GM18873 (cell line): ENCODE results near the gene GRM7.

ENCODE experiments used
- ATAC-seq: cut with Tn5 transposase; IDR thresholded peaks from one replicate; pipeline ENCODE4 v1.9.1; 2021; ENCODE audit warnings: mild to moderate bottlenecking, moderate library complexity, moderate number of reproducible peaks; ENCODE audit not compliant: unreplicated experiment, low FRiP score

The GRM7 gene

GRCh38 chr3:7621046-7621630 is 760.2 kb downstream of the GRM7 start:
- ATAC-seq = no peak

- no peak for ATAC-seq
These were observed 760.7 kb downstream of the GRM7 start for GRCh38 chr3:7621651-7622050.

GRCh38 chr3:7625021-7625420 is 764.1 kb downstream of the GRM7 start:
- ATAC-seq = no peak

DNA sequence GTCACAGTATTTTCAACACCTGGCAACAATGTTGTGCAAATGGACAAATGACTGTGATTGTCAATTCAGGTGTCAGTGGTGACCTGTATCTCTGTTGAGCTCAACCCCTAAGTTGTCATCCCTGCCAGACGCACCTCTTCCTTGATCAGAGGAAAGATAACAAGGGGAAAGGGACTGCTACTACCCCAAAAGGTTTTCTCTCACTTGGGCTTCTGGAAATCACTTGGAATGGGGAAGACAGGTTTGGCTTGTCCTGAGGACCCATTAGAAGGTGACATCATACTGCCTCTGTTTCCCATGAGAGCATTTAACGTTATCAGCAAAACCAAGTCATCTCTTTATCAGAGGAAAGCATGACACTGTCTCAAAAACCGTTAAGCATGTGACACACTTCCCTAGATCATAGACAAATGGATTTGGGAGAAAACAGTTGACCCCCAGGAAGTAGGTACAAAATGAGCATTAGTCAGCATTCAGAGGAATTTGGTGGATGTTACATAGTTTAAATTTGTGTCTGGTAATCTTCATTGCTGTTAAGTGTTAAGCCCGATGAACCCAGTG is 769.5 kb downstream of the GRM7 start:
- ATAC-seq = no peak

DNA sequence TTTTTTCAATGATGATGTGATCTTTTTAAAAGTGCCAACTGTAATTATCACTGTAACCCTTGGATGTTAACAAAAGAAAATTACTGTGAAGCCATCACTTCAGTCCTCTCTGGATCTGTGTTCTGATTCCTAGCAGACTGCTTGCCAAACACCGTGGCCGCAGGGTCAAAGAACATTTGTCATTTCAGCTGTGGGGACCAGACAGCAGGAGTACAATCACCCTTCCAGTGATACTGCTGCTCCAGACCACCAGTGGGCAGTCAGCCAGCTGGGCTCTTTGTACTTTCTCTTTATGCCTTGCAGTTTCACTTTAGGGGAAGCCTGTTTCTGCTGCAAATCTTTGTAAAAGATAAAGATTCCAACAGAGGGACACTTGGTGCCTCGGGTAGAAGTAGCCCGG is 770.0 kb downstream of the GRM7 start:
- no peak for ATAC-seq

DNA sequence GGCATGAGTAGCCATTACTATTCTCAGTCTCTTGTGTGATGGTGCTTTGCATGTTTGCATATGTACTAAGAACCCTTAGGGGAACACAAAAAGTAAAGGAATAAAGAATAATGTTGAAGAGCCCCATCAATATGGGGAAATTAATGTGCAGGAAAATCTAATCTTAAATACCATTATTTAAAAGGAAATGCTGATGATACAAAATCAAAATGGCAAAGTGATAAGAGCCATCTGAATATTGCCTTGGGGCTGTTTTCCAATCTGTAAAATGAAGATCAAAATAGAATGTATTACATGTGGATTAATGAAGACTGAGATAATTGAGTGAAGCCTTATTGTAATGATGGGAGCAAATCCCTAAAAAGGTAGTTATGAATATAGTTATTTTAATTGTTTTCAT is 771.4 kb downstream of the GRM7 start:
- no peak for ATAC-seq

- ATAC-seq = no peak
These were observed 776.8 kb downstream of the GRM7 start for GRCh38 chr3:7637694-7638093.

GRCh38 chr3:7638103-7638502 is 777.2 kb downstream of the GRM7 start:
- ATAC-seq = no peak

DNA sequence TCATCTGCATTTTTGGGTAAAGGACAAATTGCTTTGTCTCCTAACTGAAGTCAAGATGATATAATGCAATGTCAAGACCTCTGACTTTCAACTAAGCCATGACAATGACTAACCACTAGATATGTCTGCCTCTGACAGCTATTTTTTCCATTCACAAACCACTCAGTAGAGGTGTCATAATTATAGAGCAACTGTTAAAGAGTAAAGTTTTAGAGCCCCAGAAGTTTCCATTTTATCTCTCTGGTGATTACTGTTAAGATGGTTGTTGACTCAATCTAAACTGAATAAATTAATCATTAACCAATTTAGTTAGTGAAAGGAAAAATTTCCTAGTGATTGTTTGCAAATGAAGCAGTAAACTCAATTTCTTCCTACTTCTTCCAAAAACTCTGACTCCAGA is 779.9 kb downstream of the GRM7 start:
- no peak for ATAC-seq

GRCh38 chr3:7646851-7647250 is 785.9 kb downstream of the GRM7 start:
- ATAC-seq = no peak

GRCh38 chr3:7650466-7650865 is 789.6 kb downstream of the GRM7 start:
- no peak for ATAC-seq

DNA sequence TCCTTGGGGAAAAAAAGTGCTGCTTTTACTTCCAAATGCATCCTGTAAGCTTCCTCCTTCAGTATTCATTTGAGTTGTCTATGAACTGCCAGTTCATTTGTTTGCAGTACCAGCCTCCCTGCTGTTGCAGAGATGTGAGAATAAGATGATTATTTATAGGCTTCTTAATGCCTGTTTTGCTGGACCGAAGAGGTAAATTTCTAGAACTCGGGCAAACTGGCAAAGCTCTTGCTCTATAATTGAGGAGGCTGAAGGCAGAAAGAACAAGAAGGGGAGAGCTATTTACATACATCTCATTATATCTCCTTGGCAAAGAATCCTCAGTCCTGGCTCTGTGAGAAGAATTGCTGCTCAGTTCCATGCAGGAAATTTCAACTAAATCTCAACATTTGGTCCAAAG is 790.4 kb downstream of the GRM7 start:
- ATAC-seq = no peak

DNA sequence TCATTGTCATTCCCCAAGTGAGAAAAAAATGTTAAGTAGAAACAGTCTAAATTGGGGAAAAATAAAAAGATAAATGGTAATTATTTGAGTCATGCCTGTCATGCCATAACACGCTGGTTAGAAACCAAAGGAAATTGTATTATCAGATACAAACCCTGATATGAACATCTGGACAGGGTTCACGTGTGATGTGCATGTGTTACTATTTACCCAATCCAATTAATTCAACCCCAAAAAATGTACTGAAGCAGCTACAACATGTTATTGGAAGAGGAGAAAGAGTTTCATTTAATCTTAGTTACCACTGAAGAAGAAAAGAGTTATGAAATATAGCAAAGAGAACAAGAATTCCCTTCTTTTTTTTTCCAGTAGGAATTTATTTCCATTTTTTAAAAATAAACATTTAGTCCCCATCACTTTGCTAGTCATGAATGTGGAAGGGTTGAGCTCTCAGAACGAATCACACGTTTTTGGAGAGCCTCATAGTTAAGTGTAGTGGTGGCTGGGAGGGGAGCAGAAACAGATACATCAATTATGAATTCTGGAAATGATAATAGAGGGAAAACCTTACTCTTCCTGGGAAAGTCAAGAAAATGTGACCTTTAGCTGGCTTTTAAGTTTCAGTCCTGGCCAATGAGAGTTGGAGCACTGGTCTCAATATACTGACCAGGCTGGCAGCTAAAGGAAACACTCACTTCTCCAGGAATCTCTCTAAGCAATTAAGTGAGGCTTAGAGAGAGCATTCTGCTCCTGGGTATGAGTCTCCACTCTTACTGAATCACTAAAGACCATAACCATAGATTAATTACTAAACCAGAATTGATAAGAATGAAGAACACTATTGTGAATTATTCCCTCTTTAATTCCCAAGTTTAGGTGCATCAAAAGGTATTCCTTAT is 796.5 kb downstream of the GRM7 start:
- no peak for ATAC-seq

- ATAC-seq = no peak
These were observed 797.4 kb downstream of the GRM7 start for GRCh38 chr3:7658294-7658693.

GRCh38 chr3:7659079-7659478 is 798.2 kb downstream of the GRM7 start:
- no peak for ATAC-seq

DNA sequence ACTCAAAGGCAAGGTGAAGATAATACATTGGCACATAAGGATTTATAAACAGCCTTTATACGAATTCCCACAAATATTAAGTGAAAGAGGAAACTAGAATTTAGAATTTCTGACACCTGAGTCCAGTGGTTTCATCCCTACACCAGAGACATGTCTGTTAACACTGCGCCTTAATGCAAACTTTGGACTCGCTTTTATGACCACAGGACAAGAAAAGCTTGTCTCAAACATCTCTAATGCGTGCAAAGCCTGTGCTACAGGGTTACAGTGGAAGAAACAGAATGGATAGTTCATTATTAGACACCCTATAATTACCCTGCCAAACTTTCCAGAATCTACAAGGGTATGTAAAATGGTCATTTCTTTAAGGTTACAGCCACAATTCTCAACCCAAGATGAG is 802.9 kb downstream of the GRM7 start:
- no peak for ATAC-seq

- no peak for ATAC-seq
These were observed 806.9 kb downstream of the GRM7 start for GRCh38 chr3:7667774-7668173.

DNA sequence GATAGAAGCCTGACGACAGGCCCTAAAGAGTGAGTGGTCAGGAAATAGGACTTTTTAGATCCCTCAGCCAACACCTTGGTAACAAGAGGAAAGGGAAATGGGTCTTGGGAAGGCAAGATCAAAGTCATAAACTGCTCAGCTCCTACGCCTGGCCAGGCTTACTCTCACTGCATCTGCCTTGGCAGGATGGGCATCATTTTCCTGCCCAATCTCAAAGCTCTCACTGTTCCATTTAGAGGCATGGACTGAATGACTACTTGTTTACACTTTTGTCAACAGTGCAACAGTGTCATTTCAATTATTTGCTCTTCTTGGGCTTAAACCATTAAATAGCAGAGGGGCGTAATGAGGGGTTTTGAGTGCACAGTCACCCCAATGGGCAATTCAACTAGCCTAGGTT is 808.7 kb downstream of the GRM7 start:
- ATAC-seq = no peak

DNA sequence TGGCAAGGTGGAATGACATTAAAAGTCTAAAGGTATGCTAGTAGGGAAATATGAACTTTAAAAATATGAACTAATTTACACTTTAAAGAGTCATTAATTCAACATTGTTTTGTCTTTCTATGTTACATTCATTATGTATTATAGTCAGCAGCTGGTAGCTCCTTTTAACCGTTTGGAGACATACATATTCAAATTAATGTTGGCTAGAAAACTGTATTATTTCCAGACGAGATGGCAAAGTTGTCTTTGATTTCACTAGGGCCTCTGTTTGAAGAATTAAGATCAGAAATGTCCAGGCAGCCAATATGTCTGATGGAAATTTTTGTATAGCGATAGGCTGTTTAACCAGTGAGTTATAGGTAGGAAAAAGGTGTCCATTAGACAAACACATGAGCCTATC is 817.6 kb downstream of the GRM7 start:
- no peak for ATAC-seq

DNA sequence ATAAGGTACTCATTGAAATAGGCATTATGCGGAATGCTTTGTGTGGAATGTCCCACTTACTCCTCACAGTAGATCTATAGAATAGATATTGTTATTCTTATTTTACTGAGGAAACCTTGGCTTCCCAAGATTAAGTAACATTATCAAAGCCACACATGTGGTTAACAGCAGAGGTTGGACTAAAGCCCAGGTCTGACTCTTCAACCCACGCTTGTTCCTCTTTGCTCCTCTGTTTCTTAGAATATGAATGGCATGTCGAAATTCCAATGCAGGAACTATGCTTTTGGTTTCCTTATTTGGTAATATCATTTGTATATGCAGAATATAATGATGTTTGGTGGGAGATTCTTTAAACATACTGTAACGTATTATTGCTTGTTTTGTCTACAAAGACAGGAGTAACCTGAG is 821.9 kb downstream of the GRM7 start:
- ATAC-seq = no peak

- no peak for ATAC-seq
These were observed 822.5 kb downstream of the GRM7 start for GRCh38 chr3:7683426-7683825.

DNA sequence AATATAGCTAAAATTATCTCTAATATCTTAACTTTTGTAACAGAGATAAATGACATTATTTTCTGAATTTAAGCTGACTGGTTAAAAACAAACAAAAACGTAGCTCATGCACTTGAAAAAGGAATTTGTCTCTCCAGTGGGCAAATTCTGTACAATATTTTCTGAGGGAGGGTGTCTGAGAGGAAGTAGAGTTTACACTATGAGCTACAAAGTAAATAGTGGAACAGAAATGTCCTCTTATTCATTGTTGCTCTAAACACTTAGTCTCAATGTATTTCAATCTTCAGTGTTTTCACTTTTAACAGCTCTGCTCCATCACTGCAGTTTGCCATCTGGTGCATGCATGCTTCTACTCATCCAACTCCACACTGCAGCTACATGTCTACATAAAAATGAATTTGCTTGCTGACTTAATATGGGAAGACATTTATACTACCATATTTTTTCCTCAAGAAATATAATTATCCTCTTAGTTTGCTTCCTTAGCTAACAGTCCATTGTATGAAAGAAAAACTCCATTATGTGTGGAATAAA is 823.3 kb downstream of the GRM7 start:
- no peak for ATAC-seq
